Osteocyte (in vitro differentiated cells): Measurements from ENCODE around the gene BRD3OS. TPM values are rescaled to one million over a fixed set of nuclear protein-coding genes. Genes with fewer than 3 reads are reported as not detected.

Source experiments
- DNase-seq: peaks from one replicate; pipeline ENCODE4 v3.0.0; 2021; ENCODE audit warnings: mixed read lengths; ENCODE audit not compliant: unreplicated experiment; ENCODE audit errors: extremely low spot score
- H3K27ac Mint-ChIP-seq: one replicate; pipeline ENCODE4 v1.8.0; 2021; ENCODE audit warnings: mild to moderate bottlenecking, mixed read lengths; ENCODE audit not compliant: unreplicated experiment
- H3K27me3 Mint-ChIP-seq: one replicate; pipeline ENCODE4 v1.8.0; 2021; ENCODE audit warnings: mixed read lengths; ENCODE audit not compliant: unreplicated experiment
- H3K36me3 Mint-ChIP-seq: one replicate; pipeline ENCODE4 v1.8.0; 2021; ENCODE audit warnings: mixed read lengths; ENCODE audit not compliant: unreplicated experiment
- H3K4me1 Mint-ChIP-seq: one replicate; pipeline ENCODE4 v1.8.0; 2021; ENCODE audit warnings: mixed read lengths; ENCODE audit not compliant: unreplicated experiment
- H3K4me3 Mint-ChIP-seq: one replicate; pipeline ENCODE4 v1.8.0; 2021; ENCODE audit warnings: mild to moderate bottlenecking, moderate library complexity, mixed read lengths; ENCODE audit not compliant: unreplicated experiment
- H3K9me3 Mint-ChIP-seq: one replicate; pipeline ENCODE4 v1.8.0; 2021; ENCODE audit warnings: mixed read lengths; ENCODE audit not compliant: unreplicated experiment
- total RNA-seq: library from RNA; stranded (reverse); gene quantifications from 2 replicates; pipeline ENCODE4 v1.2.1, GENCODE V29; 2021
- TF ChIP-seq, protein P1 (sequence below): fragments of 200-600 bp; sonication (generic); IDR thresholded peaks from 2 replicates; pipeline ENCODE4 v1.5.0; 2021; ENCODE audit warnings: antibody characterized with exemption, mild to moderate bottlenecking, moderate library complexity

The BRD3OS gene
- total RNA-seq, 1 donor from 2014 or later, result 19.9 TPM

DNA sequence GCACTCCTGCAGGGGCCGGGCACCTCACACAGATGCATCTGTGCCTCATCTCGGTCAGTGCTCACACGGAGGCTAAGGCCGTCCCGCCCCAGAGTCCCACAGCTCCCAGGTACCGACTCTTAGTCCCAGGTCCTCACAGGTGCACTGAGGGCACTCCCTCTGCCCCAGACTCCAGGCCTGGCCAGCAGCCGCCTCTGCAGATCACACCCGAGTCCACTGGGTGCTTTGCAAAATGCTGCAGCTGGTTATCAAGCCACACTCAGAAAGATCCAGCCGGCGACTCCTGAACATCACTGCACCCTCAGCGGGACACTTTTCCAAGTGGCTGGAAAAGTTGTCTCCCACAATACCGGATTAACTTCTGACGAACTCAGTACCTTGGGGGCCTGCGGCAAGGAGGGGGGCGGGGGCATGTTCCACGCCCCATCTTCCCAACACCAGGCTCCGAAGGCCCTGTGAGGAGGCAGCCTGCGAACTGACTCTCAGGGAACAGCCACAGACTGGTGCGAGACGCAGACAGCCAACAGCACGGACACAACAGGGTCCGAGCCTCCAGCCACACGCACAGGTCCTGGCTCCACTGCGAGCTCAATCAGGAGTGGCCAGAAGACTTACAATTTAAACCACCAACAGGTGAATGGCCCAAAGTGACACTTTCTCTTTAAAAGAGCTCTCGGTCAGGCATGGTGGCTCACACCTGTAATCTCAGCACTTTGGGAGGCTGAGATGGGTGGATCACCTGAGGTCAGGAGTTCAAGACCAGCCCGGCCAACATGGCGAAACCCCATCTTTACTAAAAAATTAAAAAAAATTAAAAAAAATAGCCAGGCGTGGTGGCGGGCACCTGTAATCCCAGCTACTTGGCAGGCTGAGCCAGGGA is 38.5 kb downstream of the BRD3OS start:
- Mint-ChIP-seq H3K9me3 (no peaks in the 10 kb centered on the region), H3K27me3 (no peaks in the 10 kb centered on the region), H3K4me3 (no peak overlapping the region), H3K36me3 (no peaks in the 10 kb centered on the region), H3K4me1 (peaks cover 46% of the 10 kb centered on the region), H3K27ac (no peak overlapping the region)
- no peak for DNase-seq
- TF ChIP-seq, protein P1, sequence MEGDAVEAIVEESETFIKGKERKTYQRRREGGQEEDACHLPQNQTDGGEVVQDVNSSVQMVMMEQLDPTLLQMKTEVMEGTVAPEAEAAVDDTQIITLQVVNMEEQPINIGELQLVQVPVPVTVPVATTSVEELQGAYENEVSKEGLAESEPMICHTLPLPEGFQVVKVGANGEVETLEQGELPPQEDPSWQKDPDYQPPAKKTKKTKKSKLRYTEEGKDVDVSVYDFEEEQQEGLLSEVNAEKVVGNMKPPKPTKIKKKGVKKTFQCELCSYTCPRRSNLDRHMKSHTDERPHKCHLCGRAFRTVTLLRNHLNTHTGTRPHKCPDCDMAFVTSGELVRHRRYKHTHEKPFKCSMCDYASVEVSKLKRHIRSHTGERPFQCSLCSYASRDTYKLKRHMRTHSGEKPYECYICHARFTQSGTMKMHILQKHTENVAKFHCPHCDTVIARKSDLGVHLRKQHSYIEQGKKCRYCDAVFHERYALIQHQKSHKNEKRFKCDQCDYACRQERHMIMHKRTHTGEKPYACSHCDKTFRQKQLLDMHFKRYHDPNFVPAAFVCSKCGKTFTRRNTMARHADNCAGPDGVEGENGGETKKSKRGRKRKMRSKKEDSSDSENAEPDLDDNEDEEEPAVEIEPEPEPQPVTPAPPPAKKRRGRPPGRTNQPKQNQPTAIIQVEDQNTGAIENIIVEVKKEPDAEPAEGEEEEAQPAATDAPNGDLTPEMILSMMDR, result no peak

DNA sequence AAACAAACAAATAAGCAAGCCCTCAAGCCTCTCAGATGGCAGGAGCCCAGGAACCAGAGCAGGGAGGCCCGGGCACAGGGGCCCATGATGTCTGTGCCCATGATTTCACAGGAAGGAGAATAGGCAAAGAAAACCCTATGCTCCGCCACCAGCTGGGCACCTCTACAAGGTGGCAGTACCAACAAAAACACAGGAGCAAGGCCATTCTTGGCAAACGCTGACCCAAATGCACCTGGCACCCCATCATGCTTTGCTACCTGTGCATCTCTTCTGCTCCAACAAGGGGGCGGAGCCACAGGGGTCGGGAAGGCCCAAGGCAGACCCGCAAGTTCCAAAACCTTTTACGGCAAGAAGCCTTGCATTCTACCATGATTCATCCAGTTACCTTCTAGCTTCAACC is 39.4 kb downstream of the BRD3OS start:
- Mint-ChIP-seq H3K9me3 (no peaks in the 10 kb centered on the region), H3K4me3 (peak overlapping the region; percentile 76), H3K4me1 (peaks cover 45% of the 10 kb centered on the region)

DNA sequence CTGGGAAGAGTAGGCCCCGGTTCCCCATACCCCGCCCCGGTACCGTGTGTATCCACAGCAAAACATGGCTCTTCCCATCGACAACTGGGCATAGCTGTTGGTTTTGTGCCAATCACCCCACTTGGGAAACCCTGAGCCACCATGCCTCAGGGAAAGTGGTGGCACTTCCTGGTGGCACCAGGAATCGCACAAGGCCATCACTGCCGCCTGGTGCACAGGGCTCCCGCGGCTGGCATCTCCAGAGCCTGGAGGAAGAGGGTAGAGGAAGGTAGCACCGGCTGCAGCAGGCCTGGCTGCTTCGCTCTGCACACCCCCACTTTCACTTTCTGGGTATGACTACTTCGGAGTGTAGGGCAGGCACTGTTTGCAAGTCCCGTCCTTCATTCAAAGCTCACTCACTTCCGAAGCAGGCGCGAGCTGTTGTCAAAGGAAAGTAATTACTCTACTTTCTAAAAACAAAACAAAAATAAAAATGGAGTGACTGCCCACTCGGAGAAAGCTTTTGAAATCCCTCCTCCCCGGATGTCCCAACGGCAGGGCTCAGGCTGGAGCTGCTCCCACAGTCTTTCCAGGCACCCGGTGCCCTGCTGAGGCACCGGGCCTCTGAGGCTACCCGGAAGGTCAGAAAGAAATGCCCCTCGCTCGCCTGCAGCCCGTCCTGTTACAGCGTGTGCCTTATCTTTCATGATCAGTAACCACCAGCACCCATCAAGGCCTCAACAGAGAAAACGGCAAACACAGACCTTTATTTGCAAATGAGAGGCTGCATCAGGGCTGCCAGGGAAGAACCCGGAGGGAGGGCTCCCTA is 40.5 kb downstream of the BRD3OS start:
- no peak for DNase-seq

More for the DNA sequence above, 39.4 kb downstream of the BRD3OS start:
- TF ChIP-seq, protein P1, result no peak
- no peaks in the 10 kb centered on the region for H3K36me3 Mint-ChIP-seq
- no peak for DNase-seq
- no peak overlapping the region for H3K27ac Mint-ChIP-seq
- H3K27me3 Mint-ChIP-seq, result no peaks in the 10 kb centered on the region

DNA sequence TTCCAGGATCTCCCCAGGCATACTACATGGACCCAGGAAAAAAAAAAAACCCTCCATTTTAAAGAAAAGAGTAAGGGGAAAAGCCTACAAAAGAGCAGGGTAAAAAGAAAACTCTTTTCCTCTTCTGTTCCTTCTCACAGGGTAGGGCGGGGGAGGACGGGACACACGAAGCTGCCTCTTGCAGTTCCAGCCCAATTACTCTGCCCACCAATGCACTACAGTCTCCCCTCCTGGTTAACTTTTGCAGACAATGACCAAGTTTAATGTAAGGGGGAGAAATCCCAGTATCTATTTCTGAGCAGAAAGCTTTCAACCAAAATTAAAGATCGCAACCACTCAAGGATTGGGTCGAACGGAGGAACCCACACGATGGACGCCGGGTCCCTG is 41.2 kb downstream of the BRD3OS start:
- H3K4me1 Mint-ChIP-seq, result peaks cover 34% of the 10 kb centered on the region
- no peaks in the 10 kb centered on the region for H3K9me3 Mint-ChIP-seq
- peak overlapping the region; percentile 76 for H3K4me3 Mint-ChIP-seq
- peaks cover 4% of the 10 kb centered on the region for H3K36me3 Mint-ChIP-seq
- H3K27me3 Mint-ChIP-seq, result peaks cover 16% of the 10 kb centered on the region
- no peak for DNase-seq
- peak overlapping the region; percentile 83 for H3K27ac Mint-ChIP-seq
- TF ChIP-seq, protein P1, result no peak

More for the DNA sequence above, 40.5 kb downstream of the BRD3OS start:
- Mint-ChIP-seq H3K4me1 (peaks cover 40% of the 10 kb centered on the region), H3K27me3 (peaks cover 9% of the 10 kb centered on the region), H3K36me3 (peaks cover 2% of the 10 kb centered on the region), H3K9me3 (no peaks in the 10 kb centered on the region), H3K27ac (peak overlapping the region; percentile 83), H3K4me3 (peak overlapping the region; percentile 76)
- TF ChIP-seq, protein P1, result no peak
